Neural cell (in vitro differentiated cells): ENCODE measurements around the gene MOV10L1. TPM values are rescaled to one million over a fixed set of nuclear protein-coding genes. Genes with fewer than 3 reads are reported as not detected.

Experiments
- H2AFZ ChIP-seq: fragments of 200-600, 300-800 bp; sonication (generic), shearing (Covaris generic); 2 replicates; pipeline ENCODE4 v1.6.0; 2014; ENCODE audit warnings: low read depth, mild to moderate bottlenecking, antibody characterized with exemption, low read length, moderate library complexity
- H3F3A ChIP-seq: fragments of 200-600 bp; shearing (Covaris generic); 2 replicates; pipeline ENCODE4 v1.6.1; 2016; ENCODE audit warnings: mild to moderate bottlenecking, moderate library complexity, mixed read lengths, antibody characterized with exemption, low read length; ENCODE audit not compliant: insufficient read depth, poor library complexity, severe bottlenecking
- H3K27ac ChIP-seq: fragments of 200-600, 300-800 bp; sonication (generic), shearing (Covaris generic); 2 replicates; pipeline ENCODE4 v1.5.1; 2014; ENCODE audit warnings: mild to moderate bottlenecking, low read length, moderate library complexity
- H3K27me3 ChIP-seq: fragments of 300-800, 200-600 bp; sonication (generic), shearing (Covaris generic); 2 replicates; pipeline ENCODE4 v1.6.0; 2014; ENCODE audit warnings: mild to moderate bottlenecking, low read depth, low read length, moderate library complexity; ENCODE audit not compliant: insufficient read depth
- H3K36me3 ChIP-seq: fragments of 300-800, 200-600 bp; sonication (generic), shearing (Covaris generic); 2 replicates; pipeline ENCODE4 v1.5.1; 2014; ENCODE audit warnings: mild to moderate bottlenecking, antibody characterized with exemption, low read length, moderate library complexity; ENCODE audit not compliant: insufficient read depth
- H3K4me2 ChIP-seq: fragments of 300-800, 200-600 bp; sonication (generic), shearing (Covaris generic); 2 replicates; pipeline ENCODE4 v1.6.0; 2014; ENCODE audit warnings: mild to moderate bottlenecking, low read length
- H3K4me3 ChIP-seq: fragments of 300-800, 200-600 bp; sonication (generic), shearing (Covaris generic); 2 replicates; pipeline ENCODE4 v1.5.1; 2014; ENCODE audit warnings: mild to moderate bottlenecking, low read length, moderate library complexity
- H3K79me2 ChIP-seq: fragments of 200-600 bp; shearing (Covaris generic); replicated peaks from 2 replicates; pipeline ENCODE4 v1.6.0; 2014; ENCODE audit warnings: mild to moderate bottlenecking, low read length, moderate library complexity; ENCODE audit not compliant: insufficient read depth
- H3K9ac ChIP-seq: fragments of 300-800, 200-600 bp; sonication (generic), shearing (Covaris generic); 2 replicates; pipeline ENCODE4 v1.6.1; 2016; ENCODE audit warnings: mild to moderate bottlenecking, low read length, mixed read lengths
- H3K9me2 ChIP-seq: fragments of 200-600 bp; shearing (Covaris generic); 2 replicates; pipeline ENCODE4 v1.6.1; 2016; ENCODE audit warnings: mild to moderate bottlenecking, low read length, mixed read lengths; ENCODE audit not compliant: insufficient read depth
- H3K9me3 ChIP-seq: fragments of 200-600, 300-800 bp; sonication (generic), shearing (Covaris generic); 2 replicates; pipeline ENCODE4 v1.6.1; 2016; ENCODE audit warnings: mild to moderate bottlenecking, mixed run types, low read length, moderate library complexity, mixed read lengths
- H4K20me1 ChIP-seq: fragments of 200-600 bp; shearing (Covaris generic); 2 replicates; pipeline ENCODE4 v1.6.1; 2016; ENCODE audit warnings: mild to moderate bottlenecking, mixed run types; ENCODE audit not compliant: insufficient read depth
- CTCF ChIP-seq: fragments of 450-650 bp; IDR thresholded peaks from 2 replicates; pipeline ENCODE4 v1.5.1; 2014; ENCODE audit warnings: antibody characterized with exemption, mild to moderate bottlenecking, moderate library complexity; ENCODE audit not compliant: poor library complexity, severe bottlenecking
- EP300 ChIP-seq: fragments of 450-650 bp; conservative IDR thresholded peaks from 2 replicates; pipeline ENCODE4 v1.6.1; 2014; ENCODE audit warnings: antibody characterized with exemption, mild to moderate bottlenecking, moderate library complexity; ENCODE audit not compliant: poor library complexity, severe bottlenecking
- EZH2 ChIP-seq: fragments of 200-600, 300-800 bp; shearing (Covaris generic), sonication (generic); IDR thresholded peaks from 2 replicates; pipeline ENCODE4 v1.6.1; 2014; ENCODE audit warnings: antibody characterized with exemption, low read length, borderline replicate concordance, mild to moderate bottlenecking; ENCODE audit not compliant: insufficient read depth, poor library complexity, severe bottlenecking
- MXI1 ChIP-seq: fragments of 450-650 bp; conservative IDR thresholded peaks from 2 replicates; pipeline ENCODE4 v1.6.1; 2014; ENCODE audit warnings: antibody characterized with exemption, mild to moderate bottlenecking; ENCODE audit not compliant: poor library complexity, severe bottlenecking
- POLR2AphosphoS5 ChIP-seq: IDR thresholded peaks from 2 replicates; pipeline ENCODE4 v1.6.1; 2012
- RAD21 ChIP-seq: fragments of 450-650 bp; conservative IDR thresholded peaks from 2 replicates; pipeline ENCODE4 v1.6.1; 2014; ENCODE audit warnings: antibody characterized with exemption, mild to moderate bottlenecking, moderate library complexity
- SMC3 ChIP-seq: fragments of 450-650 bp; conservative IDR thresholded peaks from 2 replicates; pipeline ENCODE4 v1.6.1; 2014; ENCODE audit warnings: antibody characterized with exemption, mild to moderate bottlenecking, moderate library complexity; ENCODE audit not compliant: poor library complexity
- TAF1 ChIP-seq: IDR thresholded peaks from 2 replicates; pipeline ENCODE4 v1.6.1; 2012; ENCODE audit warnings: low read depth
- polyA plus RNA-seq: library from polyadenylated mRNA; depleted of rRNA; stranded (reverse); fragments of >200 nt; gene quantifications from 2 replicates; pipeline ENCODE4 v1.2.3, GENCODE V29; 2014
- TF ChIP-seq, protein P1 (sequence below): IDR thresholded peaks from 2 replicates; pipeline ENCODE4 v1.6.1; 2012; ENCODE audit warnings: borderline replicate concordance

Gene MOV10L1
- polyA plus RNA-seq, 1 donor from 2014 or later: not detected

- H3K27me3 ChIP-seq: no peaks in the 10 kb centered on the region
- TF ChIP-seq TAF1 (no peak), SMC3 (no peak), EP300 (no peak), CTCF (no peak), POLR2AphosphoS5 (no peak), EZH2 (no peak), MXI1 (no peak), RAD21 (no peak)
- TF ChIP-seq, protein P1, sequence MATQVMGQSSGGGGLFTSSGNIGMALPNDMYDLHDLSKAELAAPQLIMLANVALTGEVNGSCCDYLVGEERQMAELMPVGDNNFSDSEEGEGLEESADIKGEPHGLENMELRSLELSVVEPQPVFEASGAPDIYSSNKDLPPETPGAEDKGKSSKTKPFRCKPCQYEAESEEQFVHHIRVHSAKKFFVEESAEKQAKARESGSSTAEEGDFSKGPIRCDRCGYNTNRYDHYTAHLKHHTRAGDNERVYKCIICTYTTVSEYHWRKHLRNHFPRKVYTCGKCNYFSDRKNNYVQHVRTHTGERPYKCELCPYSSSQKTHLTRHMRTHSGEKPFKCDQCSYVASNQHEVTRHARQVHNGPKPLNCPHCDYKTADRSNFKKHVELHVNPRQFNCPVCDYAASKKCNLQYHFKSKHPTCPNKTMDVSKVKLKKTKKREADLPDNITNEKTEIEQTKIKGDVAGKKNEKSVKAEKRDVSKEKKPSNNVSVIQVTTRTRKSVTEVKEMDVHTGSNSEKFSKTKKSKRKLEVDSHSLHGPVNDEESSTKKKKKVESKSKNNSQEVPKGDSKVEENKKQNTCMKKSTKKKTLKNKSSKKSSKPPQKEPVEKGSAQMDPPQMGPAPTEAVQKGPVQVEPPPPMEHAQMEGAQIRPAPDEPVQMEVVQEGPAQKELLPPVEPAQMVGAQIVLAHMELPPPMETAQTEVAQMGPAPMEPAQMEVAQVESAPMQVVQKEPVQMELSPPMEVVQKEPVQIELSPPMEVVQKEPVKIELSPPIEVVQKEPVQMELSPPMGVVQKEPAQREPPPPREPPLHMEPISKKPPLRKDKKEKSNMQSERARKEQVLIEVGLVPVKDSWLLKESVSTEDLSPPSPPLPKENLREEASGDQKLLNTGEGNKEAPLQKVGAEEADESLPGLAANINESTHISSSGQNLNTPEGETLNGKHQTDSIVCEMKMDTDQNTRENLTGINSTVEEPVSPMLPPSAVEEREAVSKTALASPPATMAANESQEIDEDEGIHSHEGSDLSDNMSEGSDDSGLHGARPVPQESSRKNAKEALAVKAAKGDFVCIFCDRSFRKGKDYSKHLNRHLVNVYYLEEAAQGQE: no peak
- no peak overlapping the region for H3K9ac ChIP-seq
- H3K9me2 ChIP-seq: no peaks in the 10 kb centered on the region
- H3K79me2 ChIP-seq: peaks cover 2% of the 10 kb centered on the region
- H3F3A ChIP-seq: no peaks in the 10 kb centered on the region
- H3K9me3 ChIP-seq: no peaks in the 10 kb centered on the region
- H3K4me2 ChIP-seq: no peak overlapping the region
- no peak overlapping the region for H2AFZ ChIP-seq
- H3K4me3 ChIP-seq: no peak overlapping the region
- H3K27ac ChIP-seq: no peak overlapping the region
- no peaks in the 10 kb centered on the region for H3K36me3 ChIP-seq
- H4K20me1 ChIP-seq: no peaks in the 10 kb centered on the region
These were observed 101.3 kb downstream of the MOV10L1 start for GRCh38 chr22:50190941-50191741.

GRCh38 chr22:50192436-50193204, 102.8 kb downstream of the MOV10L1 start:
- TF ChIP-seq POLR2AphosphoS5 (no peak), MXI1 (no peak), EP300 (no peak), TAF1 (no peak), RAD21 (no peak), EZH2 (no peak), SMC3 (no peak), CTCF (no peak)
- TF ChIP-seq, protein P1: no peak
- Histone ChIP-seq H3K27me3 (no peaks in the 10 kb centered on the region), H3K4me2 (no peak overlapping the region), H3K9me2 (no peaks in the 10 kb centered on the region), H3K36me3 (no peaks in the 10 kb centered on the region), H3K9me3 (no peaks in the 10 kb centered on the region), H3F3A (no peaks in the 10 kb centered on the region), H3K79me2 (no peaks in the 10 kb centered on the region), H3K4me3 (no peak overlapping the region), H4K20me1 (no peaks in the 10 kb centered on the region), H3K9ac (no peak overlapping the region), H3K27ac (no peak overlapping the region), H2AFZ (no peak overlapping the region)
